Measurements from ENCODE around the gene ARFGAP1.

Gene ARFGAP1

DNA sequence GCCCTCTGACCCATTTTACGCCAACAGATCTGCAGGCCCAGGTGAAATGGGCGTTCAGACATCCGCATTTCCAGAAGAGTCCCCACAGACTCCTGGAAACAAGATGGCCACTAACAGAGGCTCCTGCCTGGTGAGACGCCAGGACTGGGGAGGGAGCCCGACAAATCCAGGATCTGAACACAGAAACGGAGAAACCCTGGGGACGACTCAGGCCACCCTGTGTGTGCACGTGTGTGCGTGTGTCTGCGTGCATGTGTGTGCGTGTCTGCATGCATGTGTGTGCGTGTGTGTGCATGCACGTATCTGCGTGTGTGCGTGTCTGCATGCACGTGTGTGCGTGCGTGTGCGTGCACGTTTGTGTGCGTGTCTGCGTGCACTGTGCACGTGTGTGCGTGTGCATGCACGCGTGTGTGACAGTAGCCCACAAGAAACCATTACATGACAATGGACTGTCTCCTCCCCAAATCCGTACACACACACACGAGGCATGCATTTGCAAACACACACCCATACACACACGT is 63.7 kb downstream of the ARFGAP1 start:
- no peak for DNase-seq

DNA sequence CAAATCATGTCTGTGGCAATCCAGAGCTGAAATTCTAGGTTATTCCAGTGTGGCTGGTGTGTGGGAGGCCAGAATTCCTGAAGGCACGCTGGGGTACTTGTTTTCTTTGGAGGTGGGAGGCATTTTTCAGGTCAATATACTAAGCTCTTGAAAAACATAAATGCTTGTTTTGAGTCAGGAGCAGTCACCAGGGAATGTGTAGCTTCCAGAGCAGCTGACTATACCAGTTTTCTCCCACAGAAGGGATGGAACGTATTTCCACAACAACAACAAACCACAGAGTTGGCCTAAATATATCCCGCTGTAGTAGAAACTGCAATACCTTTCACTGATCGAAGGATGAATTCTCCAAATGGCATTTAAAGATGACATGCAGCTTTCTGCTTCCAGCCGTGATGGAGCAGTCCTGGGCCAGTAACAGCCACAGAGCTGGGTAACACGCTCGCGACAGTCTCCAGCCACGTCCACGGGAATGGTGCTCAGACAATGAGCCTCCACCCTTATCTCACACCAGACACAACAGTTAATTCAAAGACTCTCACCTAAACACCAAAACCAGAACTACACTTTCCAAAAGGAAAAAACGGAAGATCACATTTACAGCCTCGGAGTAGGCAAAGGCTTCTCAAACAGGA is 65.3 kb downstream of the ARFGAP1 start:
- no peak for DNase-seq

Measured in activated CD4-positive, alpha-beta T cell treated with anti-CD3 and anti-CD28 coated beads for 1 hour (primary cell).